ENCODE measurements around the gene TRIP12.
"Not testable (repeated sequence)": the region's sequence is repeated elsewhere in the genome, so short reads cannot be mapped to it uniquely, and the experiment has no call there.

TRIP12 gene

DNA sequence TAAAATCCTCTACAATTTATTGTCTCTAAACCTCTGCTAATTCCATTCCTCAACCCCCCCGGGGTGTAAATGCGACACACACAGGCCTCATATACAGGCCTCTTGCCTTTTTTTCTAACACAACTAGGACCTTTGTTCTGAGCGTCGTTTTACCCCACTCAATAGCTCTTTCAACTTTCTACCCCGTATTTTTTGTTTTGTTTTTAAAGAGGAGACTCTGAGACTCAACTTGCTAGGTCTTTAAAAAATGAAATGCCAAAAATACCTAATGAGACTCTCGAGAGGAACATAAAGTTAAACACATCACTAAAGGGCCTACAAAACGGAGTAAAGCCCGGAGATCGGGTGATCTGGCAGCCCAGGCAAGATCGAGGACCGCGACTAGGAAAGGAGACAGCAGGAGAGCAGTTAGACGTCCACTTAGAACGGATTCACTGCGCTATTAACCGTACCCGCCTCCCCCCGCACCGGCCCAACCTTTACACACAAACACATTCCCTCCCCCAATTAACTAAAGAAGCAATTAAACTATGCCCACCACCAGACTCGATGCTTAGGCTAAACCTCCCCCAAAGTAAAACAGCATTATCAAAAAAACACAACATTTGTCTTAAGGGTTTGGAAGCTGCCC lies 1.7 kb downstream of the TRIP12 start:
- DNase-seq, result peak in 1 of 2 donors; percentile 8

- DNase-seq, result no peak
These were observed 4.0 kb downstream of the TRIP12 start for GRCh38 chr2:229917793-229918192.

GRCh38 chr2:229914171-229914570 lies 7.6 kb downstream of the TRIP12 start:
- peak; percentile 63 to 68 for DNase-seq

GRCh38 chr2:229910832-229911412 lies 10.9 kb downstream of the TRIP12 start:
- peak in 1 of 2 donors; percentile 10 for DNase-seq

DNA sequence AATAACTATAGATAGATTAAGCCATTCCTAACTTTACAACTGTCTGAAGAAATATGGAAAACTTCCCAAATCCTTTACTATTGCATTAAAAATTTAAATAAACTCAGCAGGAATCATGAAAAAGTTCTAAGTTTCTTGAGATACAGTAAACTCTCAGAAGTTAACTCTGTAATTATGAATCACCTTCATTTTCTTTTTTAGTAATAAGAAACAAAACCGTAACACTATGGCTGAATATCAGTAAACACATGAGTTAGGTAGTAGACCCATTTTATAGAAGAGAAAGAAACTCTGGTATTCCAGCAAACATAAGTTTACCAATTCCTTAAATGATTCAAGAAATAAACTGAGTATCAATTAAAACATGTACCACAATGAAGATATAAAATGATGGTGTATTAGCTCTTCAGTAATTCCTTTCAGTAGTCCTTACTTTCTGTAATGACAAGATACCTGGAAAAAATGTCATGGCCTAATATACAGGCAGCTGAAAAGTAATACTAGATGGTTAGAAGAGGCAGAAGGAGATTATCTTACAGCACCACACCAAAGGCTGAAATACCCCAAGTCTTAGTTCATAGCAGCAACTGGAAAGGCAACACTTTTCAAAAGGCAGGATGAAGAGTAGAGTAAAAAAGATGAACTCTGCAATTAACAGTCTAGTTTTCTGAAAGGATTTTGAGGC lies 11.5 kb downstream of the TRIP12 start:
- DNase-seq, result no peak

- no peak for DNase-seq
These were observed 12.7 kb downstream of the TRIP12 start for GRCh38 chr2:229909090-229909489.

GRCh38 chr2:229905601-229906000 lies 16.2 kb downstream of the TRIP12 start:
- DNase-seq, result no peak

- no peak for DNase-seq
These were observed 18.8 kb downstream of the TRIP12 start for GRCh38 chr2:229903037-229903436.

- no peak for DNase-seq
These were observed 20.0 kb downstream of the TRIP12 start for GRCh38 chr2:229901819-229902218.

- not testable (repeated sequence) for DNase-seq
These were observed 21.3 kb downstream of the TRIP12 start for GRCh38 chr2:229900514-229900913.

- DNase-seq, result no peak
These were observed 21.8 kb downstream of the TRIP12 start for GRCh38 chr2:229900012-229900411.

DNA sequence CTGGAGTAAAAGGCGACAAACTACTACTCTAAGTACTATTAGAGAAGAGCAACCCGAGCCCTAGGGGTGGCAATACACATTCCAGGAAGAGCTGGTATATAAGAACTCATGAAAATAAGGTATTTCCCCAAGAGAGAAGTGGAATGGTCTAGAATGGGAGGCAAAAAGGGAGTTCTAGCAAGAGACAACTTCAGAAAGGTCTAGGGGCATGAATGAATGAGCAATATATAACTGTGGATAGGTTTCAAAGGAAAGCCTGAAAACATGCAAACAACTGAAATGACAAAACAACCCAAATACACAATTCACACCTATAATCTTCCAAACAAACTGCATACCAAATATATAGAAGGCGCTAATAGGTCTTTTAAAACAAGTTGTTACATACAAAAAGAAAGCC lies 22.2 kb downstream of the TRIP12 start:
- no peak for DNase-seq

- no peak for DNase-seq
These were observed 25.0 kb downstream of the TRIP12 start for GRCh38 chr2:229896857-229897256.

GRCh38 chr2:229889023-229889422 lies 32.8 kb downstream of the TRIP12 start:
- DNase-seq, result no peak

DNA sequence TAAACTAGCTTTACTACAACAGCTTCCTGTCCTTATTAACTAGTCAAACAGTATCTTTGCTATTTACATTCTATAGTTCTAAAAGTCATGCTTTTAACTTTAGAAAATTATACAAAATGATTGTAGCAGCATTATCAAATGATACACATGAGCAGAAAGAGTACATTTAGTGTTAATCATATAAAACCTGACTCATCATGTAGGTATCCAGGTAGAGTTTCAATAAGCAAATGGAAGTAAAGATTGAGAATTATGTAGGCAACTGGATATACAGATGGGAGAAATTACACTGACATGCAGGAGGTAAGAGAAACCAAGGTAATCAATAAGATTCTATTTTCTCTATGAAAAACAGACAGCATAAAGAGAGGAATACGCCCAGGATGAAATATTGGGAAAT lies 33.8 kb downstream of the TRIP12 start:
- DNase-seq, result no peak

- DNase-seq, result no peak
These were observed 34.4 kb downstream of the TRIP12 start for GRCh38 chr2:229887441-229887840.

- DNase-seq, result no peak
These were observed 36.8 kb downstream of the TRIP12 start for GRCh38 chr2:229884775-229885699.

GRCh38 chr2:229882583-229882982 lies 39.2 kb downstream of the TRIP12 start:
- DNase-seq, result no peak

- no peak for DNase-seq
These were observed 40.8 kb downstream of the TRIP12 start for GRCh38 chr2:229880892-229881586.

DNA sequence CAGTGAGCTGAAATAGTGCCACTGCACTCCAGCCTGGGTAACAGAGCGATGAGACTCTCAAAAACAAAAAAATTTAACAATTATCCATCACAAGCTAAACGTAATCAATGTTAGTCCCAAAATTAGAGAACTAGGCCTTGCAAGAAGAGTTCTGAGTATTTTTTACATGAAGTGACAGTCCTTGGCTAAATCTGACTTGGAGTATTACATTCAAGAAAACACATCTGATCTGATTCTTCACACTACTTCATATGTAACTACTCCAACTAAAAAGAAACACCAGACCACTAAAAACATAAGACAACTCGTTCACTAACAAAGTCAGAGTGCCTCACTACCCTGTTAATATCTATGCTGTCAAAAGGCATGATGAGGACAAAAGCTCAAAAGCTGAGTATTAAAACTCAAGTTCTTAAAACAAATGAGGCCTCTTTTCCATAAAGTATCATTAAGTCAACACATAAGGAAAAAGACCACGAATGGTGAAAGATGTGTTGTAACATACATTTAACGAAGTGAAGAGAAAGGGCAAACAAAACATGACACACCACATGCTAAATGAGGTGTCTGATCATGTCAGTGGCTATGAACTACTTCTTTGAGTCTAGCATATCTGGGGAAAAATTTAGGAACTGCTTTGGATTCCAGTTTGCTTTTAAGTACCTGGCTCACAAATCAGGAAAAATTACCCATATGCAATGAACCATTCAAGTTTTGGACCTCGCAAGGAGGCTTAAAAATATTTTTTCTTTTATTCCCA lies 42.4 kb downstream of the TRIP12 start:
- DNase-seq, result no peak

DNA sequence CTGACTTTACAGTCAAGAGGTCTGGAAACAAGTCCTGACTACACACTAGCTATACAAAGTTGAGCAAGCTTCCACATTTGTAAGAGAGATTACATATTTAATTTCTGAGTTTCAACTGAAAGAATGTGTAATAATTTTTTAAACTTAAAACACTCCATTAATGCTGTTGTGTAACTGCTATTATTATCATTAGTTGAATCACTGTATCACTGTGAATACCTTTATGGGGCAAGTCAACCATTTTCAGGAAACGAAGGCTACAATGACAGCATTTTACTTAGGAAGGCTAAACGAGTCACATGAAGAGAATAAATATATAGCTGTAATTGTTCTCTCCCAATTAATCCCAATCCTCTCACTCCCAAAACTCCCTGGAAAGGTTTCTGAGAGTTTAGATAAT lies 46.3 kb downstream of the TRIP12 start:
- DNase-seq, result no peak

- DNase-seq, result no peak
These were observed 47.2 kb downstream of the TRIP12 start for GRCh38 chr2:229874647-229875046.
